Measurements from ENCODE around the gene POP5.

POP5 gene

DNA sequence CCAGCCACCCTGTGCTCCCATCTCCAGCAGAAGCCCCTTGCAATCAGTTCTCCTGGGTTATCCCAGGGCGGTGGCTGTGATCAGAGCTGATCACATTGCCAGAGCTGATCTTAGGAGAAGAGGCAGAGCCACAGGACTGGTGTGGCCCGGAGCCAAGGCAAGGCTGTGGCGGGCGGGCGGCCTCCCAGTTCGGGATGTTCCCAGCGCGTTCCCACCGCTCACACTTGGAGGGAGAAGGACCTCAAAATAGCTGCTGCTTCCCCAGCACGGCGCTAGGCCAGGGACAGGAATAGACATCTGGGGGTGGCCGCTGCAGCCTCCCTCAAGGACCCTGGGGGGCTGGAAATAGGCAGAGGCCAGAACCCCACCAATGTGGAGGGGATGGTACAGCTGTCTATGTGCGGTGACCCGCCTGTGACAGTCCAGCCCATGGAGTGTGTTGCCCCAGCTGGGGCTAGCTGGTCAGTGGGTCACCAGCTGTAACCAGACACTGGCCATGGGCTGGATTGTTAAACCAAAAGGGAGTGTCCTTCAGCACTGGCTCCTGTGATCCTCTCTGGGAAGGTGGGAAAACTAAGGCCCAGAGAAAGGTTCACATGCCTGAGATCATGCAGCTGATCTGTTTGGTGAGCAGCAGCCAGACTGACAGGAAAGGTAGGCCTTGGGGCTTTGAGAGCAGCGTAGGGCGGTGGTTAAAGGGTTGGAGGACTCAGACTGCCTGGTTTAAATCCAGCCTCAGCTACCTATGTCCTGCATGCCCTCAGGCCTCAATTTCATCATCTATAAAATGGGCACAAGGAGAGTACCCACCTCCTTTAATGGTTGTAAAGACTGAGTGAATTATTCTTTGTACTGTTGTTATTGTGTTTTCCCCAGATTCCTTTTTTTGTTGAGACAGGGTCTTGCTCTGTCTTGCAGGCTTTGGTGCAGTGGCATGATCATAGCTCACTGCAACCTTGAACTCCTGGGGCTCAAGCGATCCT is 8.0 kb upstream of the POP5 start:
- no peak for DNase-seq

DNA sequence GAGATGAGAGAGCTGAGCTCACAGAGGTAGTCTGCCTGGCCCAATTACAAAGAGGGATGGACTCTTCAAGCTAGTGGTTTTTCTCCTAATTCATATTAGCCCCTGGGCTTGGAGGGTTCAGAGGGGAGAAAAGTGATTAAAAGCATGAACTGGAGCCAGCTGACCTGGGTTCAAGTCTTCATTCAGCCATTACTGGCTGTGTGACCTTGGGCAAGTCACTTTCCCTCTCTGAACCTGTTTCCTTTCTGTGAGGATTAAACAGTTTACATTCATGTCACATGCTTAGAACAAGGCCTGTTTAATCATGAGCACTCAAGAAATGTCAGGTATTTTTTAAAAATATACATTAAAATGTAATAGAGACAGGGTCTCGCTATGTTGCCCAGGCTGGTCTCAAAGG is 7.2 kb upstream of the POP5 start:
- DNase-seq: no peak

DNA sequence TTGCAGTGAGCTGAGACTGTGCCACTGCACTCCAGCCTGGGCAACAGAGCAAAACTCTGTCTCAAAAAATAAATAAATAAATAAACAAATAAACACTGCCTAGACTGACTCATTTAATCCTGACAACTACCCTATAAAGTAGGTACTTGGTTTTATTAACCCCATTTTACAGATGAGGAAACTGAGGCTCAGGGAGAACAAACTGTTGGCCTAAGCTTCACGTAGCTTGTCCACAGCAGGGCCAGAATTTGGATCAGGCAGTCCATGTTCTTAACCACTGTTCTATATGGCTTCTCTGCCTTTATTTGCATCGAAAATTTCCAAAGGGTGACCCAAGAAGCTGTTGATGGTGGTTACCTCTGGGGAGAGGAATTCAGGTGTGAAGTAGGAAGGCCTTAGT is 5.7 kb upstream of the POP5 start:
- DNase-seq: no peak

DNA sequence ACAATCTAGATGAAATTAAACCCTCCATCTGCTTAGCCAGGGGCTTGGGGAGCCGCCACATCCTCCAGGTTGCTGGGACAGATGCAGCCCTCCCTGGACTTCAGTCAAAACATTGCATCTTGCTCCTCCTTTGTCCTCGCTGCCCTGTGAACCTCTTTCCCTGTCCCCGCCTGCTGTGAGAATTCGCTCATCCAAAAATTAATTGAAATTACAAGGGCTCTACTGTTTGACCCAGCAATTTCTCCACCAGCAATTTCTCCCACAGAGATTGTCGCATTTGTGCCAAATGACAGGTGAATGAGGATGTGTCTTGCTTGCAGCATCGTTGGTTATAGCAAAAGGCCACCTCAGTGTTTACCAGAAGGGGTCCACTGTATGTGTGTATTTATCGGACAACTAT is 5.0 kb upstream of the POP5 start:
- DNase-seq: peak in 1 of 3 experiments; percentile 24

DNA sequence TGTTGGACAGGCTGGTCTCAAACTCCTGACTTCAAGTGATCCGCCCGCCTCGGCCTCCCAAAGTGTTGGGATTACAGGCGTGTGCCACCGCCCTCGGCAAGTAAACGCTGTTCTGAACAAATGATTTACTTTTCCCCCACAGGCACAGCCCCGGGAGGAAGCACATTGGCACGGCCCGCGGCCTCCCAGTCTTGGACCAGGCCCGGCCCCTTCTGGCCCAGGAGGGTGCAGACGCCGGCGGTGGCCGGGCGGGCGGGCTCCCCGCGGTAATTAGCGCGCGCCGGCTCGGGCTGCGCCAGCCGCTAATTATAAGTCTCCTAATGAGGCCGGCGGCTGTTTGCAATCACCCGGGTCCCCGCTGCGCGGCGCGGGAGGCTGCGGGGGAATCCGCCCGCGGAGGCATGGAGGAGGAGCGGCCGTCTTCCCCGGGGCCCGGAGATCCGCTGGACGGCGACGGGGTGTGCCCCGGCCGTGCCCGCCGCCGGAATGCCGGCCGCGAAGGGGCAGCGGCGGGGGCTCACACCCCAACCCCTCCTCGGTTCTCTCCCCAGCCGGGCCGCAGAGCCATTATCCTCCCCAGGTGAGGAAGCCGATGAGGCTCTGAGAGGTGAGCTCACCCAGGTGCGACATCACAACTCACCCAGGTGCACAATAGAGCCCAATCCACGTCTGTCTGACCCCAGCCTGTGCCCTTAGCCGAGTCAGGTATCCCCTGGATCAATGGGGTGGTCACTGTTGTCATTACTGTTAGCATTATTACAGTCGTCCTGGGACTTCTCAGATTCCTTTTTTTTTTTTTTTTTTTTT is 3.3 kb upstream of the POP5 start:
- DNase-seq: peak; percentile 23 to 85 (median 83)

DNA sequence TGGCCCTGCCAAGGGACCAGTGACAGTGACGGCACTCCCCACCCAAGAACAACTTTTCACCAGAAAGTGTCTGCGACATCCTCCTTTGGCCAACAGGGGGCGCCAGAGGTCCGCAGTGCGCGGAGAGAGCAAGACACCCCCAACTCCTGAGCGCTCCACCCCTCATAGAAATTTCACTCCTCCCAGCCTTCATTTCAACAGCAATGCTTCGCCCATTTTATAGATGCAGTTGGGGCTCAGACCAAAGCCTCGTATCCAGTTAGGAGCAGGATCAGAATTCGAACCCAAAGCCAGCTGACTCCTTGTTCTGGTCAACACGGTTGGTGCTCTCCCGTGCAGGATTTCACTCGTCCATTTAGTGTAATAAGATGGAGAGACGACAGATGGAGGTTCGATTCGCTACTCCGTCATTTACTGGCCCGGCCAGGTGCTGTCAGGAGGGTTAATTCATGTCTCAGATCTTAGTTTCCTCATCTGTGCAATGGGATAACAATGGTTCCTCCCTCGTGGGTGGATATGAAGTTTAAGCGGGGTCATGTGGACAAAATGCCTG is 2.4 kb upstream of the POP5 start:
- DNase-seq: peak; percentile 67 to 81 (median 76)

DNA sequence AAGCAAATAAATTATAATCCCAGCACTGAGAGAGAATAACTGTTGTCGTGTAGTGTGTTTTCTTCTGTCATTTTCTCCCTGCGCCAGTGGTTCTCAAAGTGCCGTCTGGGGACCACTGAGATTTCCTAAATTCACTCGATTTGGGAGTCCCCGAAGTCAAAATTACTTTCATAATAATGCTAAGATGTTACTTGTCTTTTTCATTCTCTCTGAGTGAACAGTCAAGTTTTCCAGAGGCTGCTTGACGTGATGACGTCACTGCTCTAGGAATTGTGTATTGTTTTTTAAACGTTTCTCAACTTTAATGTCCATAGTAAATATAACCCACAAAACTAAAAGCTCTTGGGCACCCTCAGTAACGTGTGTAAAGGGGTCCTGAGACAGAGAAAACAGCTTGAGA is 796 bp upstream of the POP5 start:
- DNase-seq: peak in 1 of 3 experiments; percentile 51

DNA sequence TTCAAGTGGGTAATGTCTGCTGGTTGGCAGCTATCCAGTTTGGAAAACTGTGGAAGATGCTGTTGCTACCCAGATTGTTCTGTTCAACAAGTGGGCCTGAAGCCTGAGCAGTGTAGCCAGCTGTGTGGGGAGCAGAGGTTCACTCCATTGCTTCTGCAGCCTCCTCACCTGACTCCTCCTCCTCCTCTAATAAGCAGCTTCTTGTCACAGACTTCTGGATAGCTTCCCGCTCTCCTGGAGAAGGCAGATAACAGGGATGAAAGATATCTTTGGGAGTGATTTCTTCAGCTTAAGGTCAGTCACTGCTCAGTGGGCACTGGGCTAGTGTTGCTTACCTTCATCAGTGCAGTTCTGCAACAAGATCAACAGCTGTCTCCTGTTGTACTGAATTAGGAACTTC is 2.0 kb downstream of the POP5 start:
- peak in 2 of 3 experiments; percentile 19 to 63 for DNase-seq

DNA sequence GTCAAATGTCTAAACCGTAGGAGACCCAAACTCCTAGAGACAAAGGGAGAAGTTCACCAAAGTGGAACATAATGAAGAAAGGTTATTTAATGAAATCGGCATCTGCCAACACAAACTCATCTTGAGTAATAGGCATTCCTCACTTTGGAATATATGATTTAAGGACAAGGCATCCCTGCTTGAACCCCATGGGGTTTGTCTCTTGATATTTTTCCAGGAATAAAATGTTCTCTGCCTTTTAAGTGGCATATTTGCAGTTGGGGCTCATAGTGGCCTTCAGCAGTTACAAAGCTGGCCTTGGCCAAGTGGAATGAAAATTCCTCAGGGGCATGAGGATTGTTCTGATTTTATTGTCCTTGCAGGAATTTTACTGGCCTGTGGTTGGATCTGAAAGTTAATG is 7.1 kb downstream of the POP5 start:
- no peak for DNase-seq

DNA sequence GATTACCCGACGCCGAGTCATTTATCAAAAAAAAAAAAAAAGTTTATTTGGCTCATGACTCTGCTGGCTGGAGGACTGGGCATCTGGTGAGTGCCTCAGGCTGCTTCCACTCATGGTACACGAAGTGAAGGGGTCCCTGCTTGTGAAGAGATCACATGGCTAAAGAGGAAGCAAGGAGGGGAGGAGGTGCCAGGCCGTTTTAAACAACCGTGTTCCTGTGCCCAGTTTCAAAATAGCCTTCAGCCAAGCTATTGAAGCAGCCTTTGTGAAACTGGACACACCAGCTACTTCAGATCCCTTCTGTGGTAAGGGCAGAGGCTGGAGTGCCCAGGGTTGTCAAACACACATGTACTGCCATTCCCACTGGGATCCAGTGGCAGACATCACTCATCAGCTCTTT is 7.6 kb downstream of the POP5 start:
- no peak for DNase-seq

DNA sequence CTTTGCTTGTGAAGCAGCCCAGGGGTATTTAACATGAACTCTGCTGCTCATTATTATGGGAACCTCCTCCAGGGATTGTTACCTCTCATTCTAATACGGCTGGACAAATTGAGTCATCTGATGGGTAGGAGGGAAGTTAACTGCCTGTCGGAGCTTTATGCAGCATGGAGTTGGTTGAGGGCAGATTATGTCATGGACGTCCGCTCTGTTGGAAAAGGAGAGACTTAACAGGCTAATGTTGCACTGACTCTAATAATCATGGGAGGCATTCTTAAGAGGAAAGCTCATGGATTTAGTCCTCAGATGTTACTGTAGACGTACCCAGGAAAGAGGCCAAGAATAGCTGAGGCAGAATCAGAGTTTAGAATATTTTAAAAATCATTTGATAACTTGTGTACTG is 9.9 kb downstream of the POP5 start:
- no peak for DNase-seq

DNA sequence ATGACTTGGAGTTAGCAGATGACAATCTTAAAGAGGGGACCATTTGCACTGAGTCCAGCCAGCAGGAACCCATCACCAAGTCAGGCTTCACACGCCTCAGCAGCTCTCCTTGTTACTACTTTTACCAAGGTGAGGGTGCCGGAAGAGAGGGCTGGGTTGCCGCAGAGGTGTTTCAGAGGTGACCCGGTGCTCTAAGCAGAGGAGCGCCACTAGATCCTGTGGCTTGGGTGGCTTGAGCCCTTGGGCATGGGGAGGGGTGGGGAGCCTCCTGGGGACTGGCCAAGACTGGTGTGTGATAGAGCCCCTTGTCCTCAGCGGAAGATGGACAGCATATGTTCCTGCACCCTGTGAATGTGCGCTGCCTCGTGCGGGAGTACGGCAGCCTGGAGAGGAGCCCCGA is 17.7 kb downstream of the POP5 start:
- DNase-seq: no peak

DNA sequence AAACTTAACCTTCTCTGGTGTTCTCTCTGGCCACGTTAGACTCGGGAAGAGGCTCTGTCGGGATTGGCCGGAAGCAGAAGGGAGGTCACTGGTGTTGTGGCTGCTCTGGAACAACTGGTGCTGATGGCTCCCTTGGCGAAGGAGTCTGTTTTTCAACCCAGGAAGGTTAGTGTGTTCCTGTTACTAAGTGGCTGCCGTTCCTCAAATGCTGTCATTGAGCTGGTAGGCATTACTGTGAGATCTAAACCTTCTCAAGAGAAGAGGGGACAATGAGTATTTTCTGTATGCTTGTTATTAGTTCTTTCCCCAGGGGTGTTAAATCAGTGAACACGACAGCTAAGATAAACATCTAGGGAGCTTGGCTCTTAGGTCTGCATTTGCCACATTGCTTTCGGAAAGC is 18.3 kb downstream of the POP5 start:
- DNase-seq: no peak

DNA sequence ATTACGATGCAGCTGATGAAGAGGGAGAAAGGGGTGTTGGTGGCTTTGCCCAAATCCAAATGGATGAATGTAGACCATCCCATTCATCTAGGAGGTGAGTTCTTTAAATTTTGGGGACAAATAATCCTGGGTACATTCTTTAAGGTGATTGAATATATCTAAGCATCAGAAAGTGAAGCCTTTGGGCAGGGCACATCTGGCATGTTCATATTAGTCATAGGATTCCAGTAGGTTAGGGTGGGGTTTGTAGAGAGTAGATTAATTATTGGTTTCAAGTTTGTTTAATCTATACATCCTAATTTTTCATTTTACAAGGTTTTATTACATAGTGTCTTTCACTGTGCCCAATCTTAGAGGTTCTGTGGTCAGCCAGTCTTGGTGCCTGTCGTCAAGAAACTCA is 23.6 kb downstream of the POP5 start:
- no peak for DNase-seq

DNA sequence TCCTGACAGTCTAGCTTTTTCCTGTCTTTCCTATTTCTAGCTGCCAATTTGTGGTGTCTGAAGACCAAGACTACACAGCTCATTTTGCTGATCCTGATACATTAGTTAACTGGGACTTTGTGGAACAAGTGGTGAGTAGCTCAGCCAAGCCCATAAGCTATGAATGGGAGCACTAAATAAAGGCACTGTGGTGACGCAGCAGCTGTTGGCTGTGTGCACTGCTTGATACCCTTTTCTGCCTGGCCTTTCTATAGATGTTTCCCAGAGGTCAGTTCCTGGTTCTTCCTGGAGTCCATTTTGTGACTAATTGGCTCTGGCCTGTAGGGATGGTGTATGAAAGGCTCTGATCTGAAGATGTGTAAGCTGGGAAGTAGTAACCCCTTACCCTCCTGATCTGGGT is 26.5 kb downstream of the POP5 start:
- no peak for DNase-seq

DNA sequence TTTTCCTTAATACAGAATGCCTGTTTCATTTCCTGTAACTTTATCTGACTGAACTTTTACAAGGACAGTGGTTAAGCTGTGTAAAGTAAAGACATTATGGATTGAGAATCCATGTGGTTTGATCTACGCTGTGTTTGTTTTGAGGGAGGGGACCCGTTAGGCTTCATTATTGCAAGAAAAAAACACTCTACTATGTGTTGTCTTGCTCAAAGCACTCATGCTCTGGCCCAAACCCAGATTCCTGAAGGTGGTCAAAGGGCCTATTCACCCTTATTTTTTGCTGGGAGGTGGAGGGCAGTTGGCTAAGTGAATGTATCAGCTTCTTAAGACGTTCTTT is 35.2 kb downstream of the POP5 start:
- DNase-seq: peak in 1 of 3 experiments; percentile 64

DNA sequence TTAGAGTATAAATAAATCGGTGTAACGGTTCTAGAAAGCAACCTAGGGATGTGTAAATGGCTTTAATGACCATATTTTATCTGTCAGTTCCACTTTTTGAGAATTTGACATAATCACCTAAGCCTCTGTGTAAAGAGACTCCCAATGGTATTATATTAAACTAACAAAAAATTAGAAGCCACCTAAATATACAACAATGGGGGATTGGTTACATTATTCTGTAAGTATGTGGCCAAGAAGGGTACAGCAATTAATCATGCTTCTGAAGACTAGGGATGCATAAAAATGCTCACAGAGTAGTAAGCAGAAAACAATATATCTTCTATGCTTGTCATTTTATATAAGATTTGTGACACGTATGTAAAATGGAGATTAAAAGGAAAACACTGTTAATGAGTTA is 36.5 kb downstream of the POP5 start:
- DNase-seq: no peak

DNA sequence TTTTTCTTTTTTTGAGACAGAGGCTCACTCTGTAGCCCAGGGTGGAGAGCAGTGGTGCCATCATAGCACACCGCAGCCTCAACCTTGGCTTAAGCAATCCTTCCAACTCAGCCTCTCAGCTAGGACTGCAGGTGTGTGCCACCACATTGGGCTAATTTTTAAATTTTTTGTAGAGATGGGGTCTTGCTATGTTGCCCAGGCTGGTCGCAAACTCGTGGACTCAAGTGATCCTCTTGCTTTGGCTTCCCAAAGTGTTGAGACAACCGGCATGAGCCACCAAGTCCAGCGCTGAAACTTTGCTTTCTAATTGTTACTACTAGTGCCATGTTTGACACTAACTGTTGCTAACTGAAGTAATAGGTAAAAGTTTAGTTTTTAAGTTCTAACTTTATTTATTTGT is 39.0 kb downstream of the POP5 start:
- no peak for DNase-seq

DNA sequence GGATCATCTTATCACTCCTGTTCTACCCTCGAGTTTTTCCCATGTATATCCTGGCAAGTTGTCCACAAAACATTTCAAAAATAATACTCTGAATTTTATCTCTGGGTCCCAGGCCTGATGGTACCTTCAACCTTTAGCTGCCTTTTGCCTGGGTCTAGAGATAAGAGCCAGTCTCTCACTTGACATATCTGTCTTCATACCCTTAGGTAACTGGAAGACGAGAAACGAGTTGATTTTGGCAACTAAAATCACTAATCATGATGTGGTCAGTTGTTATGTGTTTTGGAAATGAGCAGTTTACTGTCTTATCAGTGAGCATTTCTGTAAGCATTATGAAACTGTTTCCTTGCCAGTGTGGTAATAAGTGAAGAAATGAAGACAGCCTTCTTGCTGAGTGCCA is 40.8 kb downstream of the POP5 start:
- no peak for DNase-seq

DNA sequence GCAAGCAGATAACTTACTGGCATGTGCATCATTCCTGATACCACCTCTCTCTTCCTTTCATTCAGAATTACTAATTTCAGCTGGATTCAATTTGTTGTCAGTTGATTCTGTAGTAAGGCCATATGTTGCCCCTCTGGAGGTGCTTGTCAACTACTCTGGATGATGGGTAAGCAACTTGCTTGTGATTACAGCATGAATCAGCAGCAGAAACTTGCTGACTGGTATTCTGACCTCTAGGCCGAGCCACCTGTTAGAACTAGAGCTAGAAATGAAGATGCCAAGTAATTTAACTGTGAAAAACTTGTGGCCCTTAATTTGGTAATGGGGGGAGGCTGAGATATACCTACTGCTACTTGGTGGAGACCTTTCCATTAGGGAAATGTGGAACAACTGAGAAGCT is 41.9 kb downstream of the POP5 start:
- no peak for DNase-seq

DNA sequence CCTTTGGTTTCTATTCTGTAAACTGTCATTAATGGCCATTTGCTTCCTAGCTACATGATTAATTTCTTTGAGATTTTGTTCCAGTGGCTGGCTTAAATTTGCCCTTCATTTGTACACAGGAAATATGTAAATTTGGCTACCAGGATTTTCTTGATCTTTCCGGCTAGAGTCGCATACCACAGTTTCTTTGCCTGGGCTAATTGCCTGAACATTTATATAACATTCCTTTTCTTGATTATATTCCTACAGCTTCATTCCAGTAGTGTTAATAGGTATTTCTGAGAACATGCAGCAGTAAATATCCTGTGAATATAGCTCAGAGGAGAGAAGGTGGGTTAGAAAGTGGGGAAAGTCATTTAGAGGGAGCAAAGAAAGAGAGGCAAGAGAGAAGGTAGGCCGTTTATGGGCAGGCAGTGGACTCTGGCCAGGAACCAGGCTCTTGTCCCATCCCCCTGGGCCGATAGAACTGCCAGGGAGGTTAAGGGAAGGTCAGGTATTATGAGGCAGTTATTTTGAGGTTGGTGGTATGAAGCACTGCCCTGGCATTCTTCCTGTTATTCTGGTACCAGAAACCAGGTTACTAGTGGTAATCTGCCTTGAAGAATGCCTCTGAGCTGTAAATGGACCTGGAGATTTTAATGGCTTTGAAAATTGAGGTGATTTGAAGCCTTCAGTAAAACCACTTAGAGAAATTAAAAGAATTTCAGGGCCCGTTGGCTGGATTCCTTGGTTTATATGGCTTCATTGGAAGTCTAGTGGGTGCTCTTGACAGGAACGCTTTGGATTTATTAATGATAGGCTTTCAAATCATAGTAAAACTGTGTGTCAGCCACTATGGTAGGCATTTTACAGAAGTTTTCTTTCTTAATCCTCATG is 42.7 kb downstream of the POP5 start:
- no peak for DNase-seq

DNA sequence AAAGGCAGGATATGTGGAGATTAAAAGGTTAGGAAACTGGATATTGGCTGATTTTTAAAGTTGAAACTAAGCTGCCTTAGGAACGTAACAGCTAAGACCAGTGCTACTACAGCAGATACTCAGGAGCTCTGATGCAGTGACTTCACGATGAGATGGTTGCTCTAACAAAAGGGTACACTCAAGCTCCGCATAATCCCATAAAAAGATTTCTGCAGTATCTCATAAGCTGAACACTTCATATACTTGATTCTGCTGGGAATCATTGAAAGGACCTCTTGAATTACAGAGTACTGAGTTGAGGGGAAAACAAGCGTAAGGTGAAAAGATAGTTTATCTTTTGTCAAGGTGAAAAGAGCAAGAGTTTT is 43.4 kb downstream of the POP5 start:
- no peak for DNase-seq
